Right lobe of liver (tissue), 4 donors: ENCODE data around the gene RARRES2.

Experiments
- CTCF ChIP-seq, 4 donors: fragments of 200-600 bp in 3 of 4; fragments of 450-650 bp in 1 of 4; IDR thresholded peaks; one replicate each; pipeline versions ENCODE4 v1.5.1 to v1.8.0; 2016 to 2022; ENCODE audit warnings: antibody characterized with exemption in 4 of 4, mild to moderate bottlenecking in 2 of 4
- POLR2A ChIP-seq: fragments of 450-650 bp; IDR thresholded peaks from one replicate; pipeline ENCODE4 v1.6.1; 2017; ENCODE audit warnings: antibody characterized with exemption, mild to moderate bottlenecking
- donor health status: DM: no; HTN: no; CAD: no.
- donor health status: DM: no; HTN: no; CAD: no.
- donor health status: DM: no; HTN: yes; CAD: no.

- TF ChIP-seq CTCF (IDR thresholded peaks at IDR 0.05): no peak
- no peak for TF ChIP-seq POLR2A
Observed at GRCh38 chr7:150374026-150374425, 32.6 kb upstream of the RARRES2 start.
